Spinal cord (tissue), 10 donors: Measurements from ENCODE around the gene TMEM59L. TPM values are rescaled to one million over a fixed set of nuclear protein-coding genes. Genes with fewer than 3 reads are reported as not detected.
"Not testable (repeated sequence)": the region's sequence is repeated elsewhere in the genome, so short reads cannot be mapped to it uniquely, and the experiment has no call there.

Experiments
- DNase-seq, 6 donors: peaks; one replicate each; pipeline versions ENCODE4 v3.0.0 to v3.0.0-alpha.2; 2013 to 2015; ENCODE audit warnings: low spot score in 6 of 6, low read depth in 4 of 6
- H3K27ac ChIP-seq: one replicate; pipeline ENCODE4 v1.5.1; 2013; ENCODE audit warnings: low read depth, low read length, control low read depth
- H3K27me3 ChIP-seq: one replicate; pipeline ENCODE4 v1.6.1; 2013; ENCODE audit warnings: low read length; ENCODE audit not compliant: control insufficient read depth, insufficient read depth
- H3K36me3 ChIP-seq: one replicate; pipeline ENCODE4 v1.6.1; 2013; ENCODE audit warnings: low read length; ENCODE audit not compliant: control insufficient read depth, insufficient read depth
- H3K4me1 ChIP-seq: one replicate; pipeline ENCODE4 v1.6.1; 2013; ENCODE audit warnings: low read length; ENCODE audit not compliant: control insufficient read depth, insufficient read depth
- H3K4me3 ChIP-seq: one replicate; pipeline ENCODE4 v1.5.1; 2013; ENCODE audit warnings: low read depth, low read length, control low read depth
- H3K9me3 ChIP-seq: one replicate; pipeline ENCODE4 v1.6.1; 2013; ENCODE audit warnings: low read length; ENCODE audit not compliant: control insufficient read depth, insufficient read depth
- WGBS: methylation state at CpG from one replicate; pipeline ENCODE4 v1.1.5; 2013; ENCODE audit warnings: missing lambda C conversion rate; ENCODE audit not compliant: insufficient coverage; 5-methylcytosine and 5-hydroxymethylcytosine counted together
- polyA plus RNA-seq, 2 donors: library from polyadenylated mRNA; unstranded; fragments of 120-200 nt; gene quantifications; one replicate each; pipeline ENCODE4 v1.2.1, GENCODE V29; 2013; ENCODE audit not compliant: insufficient read length in 2 of 2
- total RNA-seq, 2 donors: library from RNA; depleted of rRNA in 1 of 2; stranded (reverse); fragments of 120-200 nt in 1 of 2; fragments of >200 nt in 1 of 2; gene quantifications; one replicate each; pipeline versions ENCODE4 v1.2.3 to v1.2.4, GENCODE V29; 2013 to 2014
- donor health status: healthy.

Gene TMEM59L
- total and polyA plus RNA-seq, 4 donors = 21.4 to 353 (median 186) TPM

DNA sequence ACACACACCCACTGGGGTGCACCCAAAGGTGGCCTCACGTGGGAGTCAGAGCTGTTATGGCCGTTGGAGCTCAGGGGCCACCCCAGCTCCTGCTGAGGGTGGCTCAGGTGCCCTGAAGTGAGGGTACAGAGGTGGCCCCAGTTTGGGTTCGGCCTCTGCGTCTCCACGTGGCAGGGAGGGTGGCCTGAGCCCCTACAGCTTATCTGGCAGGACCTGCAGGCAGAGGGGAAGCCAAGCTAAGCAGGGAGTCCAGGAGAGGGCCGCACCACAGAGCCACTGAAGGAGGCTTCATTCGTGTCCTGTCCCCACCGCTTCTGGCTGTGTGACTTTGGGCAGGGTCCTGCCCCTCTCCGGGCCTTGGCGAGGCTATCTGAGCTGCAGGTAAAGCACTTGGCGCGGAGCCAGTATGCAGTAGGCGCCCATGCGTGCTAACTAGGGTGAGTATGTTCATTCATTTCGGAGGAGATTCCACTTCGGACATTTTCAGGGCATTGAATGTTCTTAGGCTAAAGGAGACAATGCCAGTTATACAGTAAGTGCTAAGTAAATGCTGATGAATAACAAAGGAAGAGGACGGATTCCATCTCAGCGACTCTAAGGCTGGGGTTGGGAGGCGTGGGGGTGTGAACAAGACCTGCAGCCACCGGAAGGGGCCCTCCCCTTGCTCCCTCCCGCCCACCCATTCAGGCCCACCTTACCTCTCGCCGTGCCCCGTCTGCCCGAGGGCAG lies 19.1 kb upstream of the TMEM59L start:
- peak in 2 of 6 donors; percentile 41 to 60 for DNase-seq
- Histone ChIP-seq H3K27ac (no peak overlapping the region), H3K4me1 (peaks cover 61% of the 10 kb centered on the region), H3K9me3 (no peaks in the 10 kb centered on the region), H3K36me3 (peaks cover 18% of the 10 kb centered on the region), H3K27me3 (peaks cover 20% of the 10 kb centered on the region), H3K4me3 (no peak overlapping the region)
- 50% methylated on average over 16 of the region's 25 CpGs for WGBS

GRCh38 chr19:18594096-18594823 lies 18.4 kb upstream of the TMEM59L start:
- 0% methylated on average over 45 of the region's 54 CpGs for WGBS
- no peak overlapping the region for H3K27ac ChIP-seq
- peak overlapping the region; percentile 45 for H3K4me3 ChIP-seq
- H3K9me3 ChIP-seq = no peaks in the 10 kb centered on the region
- DNase-seq = peak in 4 of 6 donors; percentile 65 to 91 (median 79)
- H3K36me3 ChIP-seq = peaks cover 18% of the 10 kb centered on the region
- peaks cover 56% of the 10 kb centered on the region for H3K4me1 ChIP-seq
- H3K27me3 ChIP-seq = peaks cover 24% of the 10 kb centered on the region

- peaks cover 29% of the 10 kb centered on the region for H3K27me3 ChIP-seq
- 6% methylated on average over 26 of the region's 26 CpGs for WGBS
- peak overlapping the region; percentile 45 for H3K4me3 ChIP-seq
- no peaks in the 10 kb centered on the region for H3K9me3 ChIP-seq
- DNase-seq = no peak
- H3K36me3 ChIP-seq = peaks cover 18% of the 10 kb centered on the region
- peaks cover 50% of the 10 kb centered on the region for H3K4me1 ChIP-seq
- H3K27ac ChIP-seq = no peak overlapping the region
Observed at GRCh38 chr19:18594824-18595373, 17.8 kb upstream of the TMEM59L start.

GRCh38 chr19:18595475-18595874 lies 17.2 kb upstream of the TMEM59L start:
- peaks cover 44% of the 10 kb centered on the region for H3K4me1 ChIP-seq
- no peak overlapping the region for H3K4me3 ChIP-seq
- no peak for DNase-seq
- H3K9me3 ChIP-seq = no peaks in the 10 kb centered on the region
- peaks cover 30% of the 10 kb centered on the region for H3K27me3 ChIP-seq
- no peak overlapping the region for H3K27ac ChIP-seq
- 45% methylated on average over 4 of the region's 6 CpGs for WGBS
- H3K36me3 ChIP-seq = peaks cover 18% of the 10 kb centered on the region

DNA sequence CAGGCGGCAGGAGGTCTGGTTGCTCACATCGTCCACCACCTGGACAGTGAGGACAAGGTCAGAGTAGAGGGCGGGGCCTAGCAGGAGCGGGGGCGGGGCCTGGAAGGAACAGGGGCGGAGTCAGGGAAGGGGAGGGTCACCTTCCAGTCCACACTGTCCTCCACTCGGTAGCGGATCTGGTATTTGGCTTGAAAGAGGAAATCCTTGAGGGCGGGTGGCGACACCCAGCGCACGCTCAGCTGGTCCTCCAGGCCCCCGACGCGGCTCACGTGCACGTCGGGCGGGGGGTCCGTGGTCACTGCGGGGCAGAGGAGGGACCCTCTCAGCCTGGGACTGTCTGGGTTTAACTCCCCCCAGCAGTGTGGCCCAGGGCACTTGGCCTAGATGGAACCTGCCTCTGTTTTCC lies 15.9 kb upstream of the TMEM59L start:
- H3K4me1 ChIP-seq = peaks cover 37% of the 10 kb centered on the region
- DNase-seq = no peak
- WGBS = 23% methylated on average over 17 of the region's 21 CpGs
- H3K27ac ChIP-seq = no peak overlapping the region
- no peaks in the 10 kb centered on the region for H3K9me3 ChIP-seq
- H3K27me3 ChIP-seq = peaks cover 34% of the 10 kb centered on the region
- H3K4me3 ChIP-seq = no peak overlapping the region
- H3K36me3 ChIP-seq = peaks cover 11% of the 10 kb centered on the region

DNA sequence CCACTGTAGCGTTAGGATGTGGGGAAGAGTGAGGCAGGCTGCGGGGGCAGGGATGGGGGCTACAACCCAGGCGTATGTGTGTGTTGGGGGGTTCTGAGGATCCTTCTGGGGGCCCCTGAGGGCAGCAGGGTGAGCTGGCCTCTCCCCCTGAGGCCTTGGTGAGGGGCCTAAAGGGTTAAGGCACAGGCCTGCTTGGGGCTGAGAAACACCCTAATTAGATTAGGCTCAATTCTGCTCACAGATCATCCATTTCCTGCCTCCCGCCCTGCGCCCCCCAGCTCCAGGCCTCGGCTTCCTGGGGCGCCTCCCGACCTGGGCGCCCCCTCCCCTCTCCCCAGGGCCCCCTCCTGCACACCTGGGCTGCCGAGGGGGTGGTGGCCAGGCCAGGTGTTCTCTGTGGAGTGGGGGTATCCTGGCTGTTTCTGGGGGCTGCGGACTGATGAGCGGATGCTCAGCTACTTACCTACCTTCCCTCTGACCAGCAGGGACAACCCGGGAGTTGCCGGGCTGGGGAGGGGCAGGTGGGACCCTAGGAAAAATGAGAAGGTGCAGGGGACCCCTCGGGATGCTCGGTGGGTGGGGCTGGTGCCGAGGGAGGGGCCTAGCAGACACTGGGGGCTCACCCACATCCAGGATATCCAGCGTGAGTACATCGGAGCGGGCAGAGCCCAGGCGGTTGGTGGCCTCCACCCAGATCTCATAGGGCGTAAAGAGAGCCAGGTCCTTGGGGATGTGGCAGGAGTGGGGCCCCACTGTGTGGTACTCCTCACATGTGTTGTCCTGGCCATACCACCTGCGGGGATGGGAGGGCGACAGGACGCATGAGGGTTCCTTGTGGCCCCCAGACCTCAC lies 14.6 kb upstream of the TMEM59L start:
- Histone ChIP-seq H3K4me1 (peaks cover 31% of the 10 kb centered on the region), H3K4me3 (no peak overlapping the region), H3K9me3 (no peaks in the 10 kb centered on the region), H3K36me3 (peaks cover 4% of the 10 kb centered on the region), H3K27ac (no peak overlapping the region), H3K27me3 (peaks cover 43% of the 10 kb centered on the region)
- DNase-seq = no peak
- WGBS = 59% methylated on average over 14 of the region's 25 CpGs

DNA sequence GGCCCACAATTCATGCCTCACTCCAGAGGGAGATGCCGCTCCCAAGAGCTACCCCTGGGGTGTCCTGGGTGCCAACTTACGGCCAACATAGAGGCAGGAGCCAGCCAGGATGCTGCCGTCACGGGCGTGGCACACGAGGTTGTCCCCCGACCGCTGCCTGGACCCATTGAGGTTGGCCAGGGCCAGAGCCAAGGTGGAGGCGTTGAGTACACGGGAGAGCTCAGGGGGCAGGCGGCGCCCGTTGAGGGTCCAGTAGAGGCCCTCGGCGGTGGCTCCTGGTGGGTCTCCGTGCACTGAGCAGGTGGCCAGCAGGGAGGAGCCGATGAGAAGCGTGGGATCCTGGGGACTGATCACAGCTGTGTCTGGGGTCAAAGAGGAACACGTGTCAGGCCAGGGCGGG lies 13.2 kb upstream of the TMEM59L start:
- peaks cover 57% of the 10 kb centered on the region for H3K27me3 ChIP-seq
- WGBS = 91% methylated on average over 20 of the region's 20 CpGs

DNA sequence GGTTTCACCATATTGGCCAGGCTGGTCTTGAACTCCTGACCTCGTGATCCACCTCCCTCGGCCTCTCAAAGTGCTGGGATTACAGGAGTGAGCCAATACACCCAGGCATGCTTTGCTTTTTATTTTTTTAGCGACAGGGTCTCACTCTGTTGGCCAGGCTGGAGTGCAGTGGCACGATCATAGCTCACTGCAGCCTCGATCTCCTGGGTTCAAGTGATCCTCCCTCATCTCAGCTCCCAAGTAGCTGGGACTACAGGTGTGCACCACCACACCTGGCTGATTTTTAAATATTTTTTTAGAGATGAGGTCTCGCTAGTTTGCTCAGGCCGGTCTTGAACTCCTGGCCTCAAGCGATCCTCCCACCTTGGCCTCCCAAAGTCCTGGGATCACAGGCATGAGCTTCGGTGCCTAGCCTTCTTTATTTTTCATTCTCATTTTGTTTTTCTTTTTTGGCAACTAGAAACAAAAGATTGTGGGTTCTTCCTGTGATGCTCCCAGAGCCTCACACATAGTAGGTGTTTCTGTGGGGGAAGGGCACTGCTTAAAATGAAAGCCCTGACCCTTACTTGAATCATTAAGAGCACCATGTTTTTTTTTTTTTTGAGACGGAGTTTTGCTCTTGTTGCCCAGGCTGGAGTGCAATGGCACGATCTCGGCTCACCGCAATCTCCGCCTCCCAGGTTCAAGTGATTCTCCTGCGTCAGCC lies 11.8 kb upstream of the TMEM59L start:
- H3K9me3 ChIP-seq, H3K4me3 ChIP-seq, H3K27ac ChIP-seq, H3K36me3 ChIP-seq, DNase-seq: not testable (repeated sequence)
- 93% methylated on average over 11 of the region's 15 CpGs for WGBS
- peaks cover 69% of the 10 kb centered on the region for H3K27me3 ChIP-seq
- H3K4me1 ChIP-seq = peaks cover 26% of the 10 kb centered on the region

More for the DNA sequence above, 13.2 kb upstream of the TMEM59L start:
- DNase-seq = no peak
- no peaks in the 10 kb centered on the region for H3K9me3 ChIP-seq
- H3K4me3 ChIP-seq = no peak overlapping the region
- H3K36me3 ChIP-seq = no peaks in the 10 kb centered on the region
- no peak overlapping the region for H3K27ac ChIP-seq
- H3K4me1 ChIP-seq = peaks cover 30% of the 10 kb centered on the region

- 76% methylated on average over 2 of the region's 4 CpGs for WGBS
- peaks cover 27% of the 10 kb centered on the region for H3K4me1 ChIP-seq
- no peak overlapping the region for H3K27ac ChIP-seq
- H3K9me3 ChIP-seq = no peaks in the 10 kb centered on the region
- no peaks in the 10 kb centered on the region for H3K36me3 ChIP-seq
- DNase-seq = no peak
- H3K27me3 ChIP-seq = peaks cover 68% of the 10 kb centered on the region
- no peak overlapping the region for H3K4me3 ChIP-seq
Observed at GRCh38 chr19:18601875-18602274, 10.8 kb upstream of the TMEM59L start.
